Panc1 (cell line): Measurements from ENCODE around the gene GCAT. TPM values are rescaled to one million over a fixed set of nuclear protein-coding genes. Genes with fewer than 3 reads are reported as not detected.

Experiments
- ATAC-seq: fragments of 200-7000 bp; cut with Tn5 transposase; 2 replicates; pipeline ENCODE4 v1.9.1; 2020; ENCODE audit warnings: mild to moderate bottlenecking, moderate library complexity
- BruUV-seq: library from RNA; stranded (reverse); fragments of 400-500 nt; replicated peaks from 2 replicates; lab custom pipeline; 2021; lab: Mats Ljungman, UMichigan
- CTCF ChIA-PET: fragments of 300-600 bp; sonication (Branson Sonifier 250); formaldehyde crosslinking; loops from one replicate; lab custom pipeline; 2022; ENCODE audit warnings: antibody characterized with exemption; lab: Charles Lee
- POLR2A ChIA-PET: fragments of 300-600 bp; sonication (Branson Sonifier 250); formaldehyde crosslinking; loops from one replicate; lab custom pipeline; 2022; ENCODE audit warnings: antibody characterized with exemption; lab: Charles Lee
- DNase-seq: peaks from one replicate; pipeline ENCODE4 v3.0.0-alpha.2; 2010; ENCODE audit warnings: low read depth, low spot score
- H3K27ac ChIP-seq: 2 replicates; pipeline ENCODE4 v1.5.1; 2011; ENCODE audit warnings: mild to moderate bottlenecking, low read length, inconsistent platforms
- H3K27me3 ChIP-seq: fragments of 200-500 bp; sonication (Bioruptor generic); 2 replicates; pipeline ENCODE4 v1.6.0; 2014; ENCODE audit warnings: low read length, inconsistent platforms; ENCODE audit not compliant: control insufficient read depth, insufficient read depth
- H3K36me3 ChIP-seq: fragments of 200-500 bp; sonication (Bioruptor generic); 2 replicates; pipeline ENCODE4 v1.5.1; 2014; ENCODE audit warnings: inconsistent platforms, mild to moderate bottlenecking, low read length, moderate library complexity; ENCODE audit not compliant: control insufficient read depth, insufficient read depth
- H3K4me1 ChIP-seq: 2 replicates; pipeline ENCODE4 v1.5.1; 2011; ENCODE audit warnings: inconsistent platforms, mild to moderate bottlenecking, low read length, moderate library complexity; ENCODE audit not compliant: control insufficient read depth, insufficient read depth
- H3K4me3 ChIP-seq, 2 experiments: 2 replicates each; pipeline ENCODE4 v1.5.1; 2011 to 2012; ENCODE audit warnings: low read depth in 2 of 2, low read length in 2 of 2, mild to moderate bottlenecking in 2 of 2, inconsistent platforms in 1 of 2, moderate library complexity in 1 of 2
- H3K9me3 ChIP-seq: fragments of 200-500 bp; sonication (Bioruptor generic); 2 replicates; pipeline ENCODE4 v1.5.1; 2014; ENCODE audit warnings: low read depth, mild to moderate bottlenecking, inconsistent platforms, low read length, moderate library complexity; ENCODE audit not compliant: control insufficient read depth, insufficient read depth
- POLR2AphosphoS5 ChIP-seq: IDR thresholded peaks from 2 replicates; pipeline ENCODE4 v1.6.1; 2012; ENCODE audit warnings: mild to moderate bottlenecking, low read depth, low read length, moderate library complexity
- REST ChIP-seq, 2 experiments: IDR thresholded peaks; 2 replicates each; pipeline ENCODE4 v1.6.1; 2011 to 2012; ENCODE audit warnings: low read depth in 2 of 2, control low read depth in 1 of 2, low read length in 1 of 2, mild to moderate bottlenecking in 1 of 2, moderate library complexity in 1 of 2; ENCODE audit not compliant: insufficient read depth in 1 of 2
- SIN3A ChIP-seq: IDR thresholded peaks from 2 replicates; pipeline ENCODE4 v1.6.1; 2012; ENCODE audit warnings: low read depth, mild to moderate bottlenecking, low read length, moderate library complexity, borderline replicate concordance; ENCODE audit not compliant: insufficient read depth
- TCF7L2 ChIP-seq: IDR thresholded peaks from 2 replicates; pipeline ENCODE4 v1.6.1; 2011; ENCODE audit warnings: mild to moderate bottlenecking, low read depth, low read length, inconsistent platforms
- in situ Hi-C: cut with HindIII; loops from 2 replicates; pipeline ENCODE4 v1.10.0; 2016; ENCODE audit warnings: low sequenced_read_pairs, low pct_unique_long_range_greater_than_20kb
- intact Hi-C: fragments of 100-400 bp; cut with micrococcal nuclease; formaldehyde crosslinking; loops from one replicate; pipeline ENCODE4 v1.10.0; 2022; ENCODE audit not compliant: unreplicated experiment
- total RNA-seq: library from RNA; stranded (reverse); gene quantifications from one replicate; pipeline ENCODE4 v1.2.1, GENCODE V29; 2021; ENCODE audit not compliant: unreplicated experiment
- TF ChIP-seq, protein P1 (sequence below): fragments of 450-650 bp; IDR thresholded peaks from 2 replicates; pipeline ENCODE4 v1.5.1; 2017; ENCODE audit warnings: mild to moderate bottlenecking

The GCAT gene
- total RNA-seq, 1 experiment from 2014 or later: 11.2 TPM

GRCh38 chr22:37850801-37851200 lies 43.1 kb downstream of the GCAT start:
- intact Hi-C loops (no loop called here), in situ Hi-C loops (no loop called here)
- ChIA-PET CTCF (no interaction called here), POLR2A (no interaction called here)
- Histone ChIP-seq H3K9me3 (no peaks in the 10 kb centered on the region), H3K27me3 (no peaks in the 10 kb centered on the region), H3K4me3 (0 out of 4 replicates have a peak overlapping the region, but pooled peaks of 1 of the 2 experiments have one; percentile 99), H3K36me3 (peaks cover 21% of the 10 kb centered on the region), H3K27ac (no peak overlapping the region), H3K4me1 (0 out of 2 replicates have a peak, but pooled peaks cover 3% of the 10 kb centered on the region)
- ATAC-seq (no peak), DNase-seq (no peak)
- TSS peak; percentile 58 for BruUV-seq
- TF ChIP-seq, protein P1, sequence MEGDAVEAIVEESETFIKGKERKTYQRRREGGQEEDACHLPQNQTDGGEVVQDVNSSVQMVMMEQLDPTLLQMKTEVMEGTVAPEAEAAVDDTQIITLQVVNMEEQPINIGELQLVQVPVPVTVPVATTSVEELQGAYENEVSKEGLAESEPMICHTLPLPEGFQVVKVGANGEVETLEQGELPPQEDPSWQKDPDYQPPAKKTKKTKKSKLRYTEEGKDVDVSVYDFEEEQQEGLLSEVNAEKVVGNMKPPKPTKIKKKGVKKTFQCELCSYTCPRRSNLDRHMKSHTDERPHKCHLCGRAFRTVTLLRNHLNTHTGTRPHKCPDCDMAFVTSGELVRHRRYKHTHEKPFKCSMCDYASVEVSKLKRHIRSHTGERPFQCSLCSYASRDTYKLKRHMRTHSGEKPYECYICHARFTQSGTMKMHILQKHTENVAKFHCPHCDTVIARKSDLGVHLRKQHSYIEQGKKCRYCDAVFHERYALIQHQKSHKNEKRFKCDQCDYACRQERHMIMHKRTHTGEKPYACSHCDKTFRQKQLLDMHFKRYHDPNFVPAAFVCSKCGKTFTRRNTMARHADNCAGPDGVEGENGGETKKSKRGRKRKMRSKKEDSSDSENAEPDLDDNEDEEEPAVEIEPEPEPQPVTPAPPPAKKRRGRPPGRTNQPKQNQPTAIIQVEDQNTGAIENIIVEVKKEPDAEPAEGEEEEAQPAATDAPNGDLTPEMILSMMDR: no peak
- no peak for TF ChIP-seq SIN3A
- no peak for TF ChIP-seq TCF7L2
- TF ChIP-seq REST (IDR thresholded peaks at IDR 0.05; ENCODE audit: insufficient read depth in 1 of 2, low read depth in 2 of 2, low read length in 1 of 2): no peak
- TF ChIP-seq POLR2AphosphoS5: no peak

DNA sequence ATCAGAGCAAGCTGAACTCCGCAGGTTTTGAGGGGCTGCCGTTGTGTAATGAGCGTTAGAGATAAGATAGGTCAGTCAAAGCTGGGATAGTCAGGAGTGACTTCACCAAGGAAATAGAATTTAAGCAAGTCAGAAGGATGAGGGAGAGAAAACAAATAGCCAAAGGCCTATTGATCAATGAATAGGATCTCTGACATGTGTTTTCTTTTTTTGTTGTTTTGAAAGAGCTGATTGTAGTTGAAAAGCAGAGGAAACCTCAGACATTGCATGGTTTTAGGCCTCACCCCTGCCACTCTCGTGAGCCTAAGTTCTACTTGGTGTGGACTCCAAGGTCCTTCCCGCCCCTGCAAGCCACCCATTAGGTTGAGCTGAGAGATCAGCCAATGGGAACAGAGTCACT lies 44.7 kb downstream of the GCAT start:
- Histone ChIP-seq H3K4me1 (0 out of 2 replicates have a peak, but pooled peaks cover 3% of the 10 kb centered on the region), H3K27me3 (no peaks in the 10 kb centered on the region), H3K4me3 (no peak overlapping the region), H3K36me3 (peaks cover 21% of the 10 kb centered on the region), H3K27ac (no peak overlapping the region), H3K9me3 (no peaks in the 10 kb centered on the region)
- ATAC-seq: no peak
- ChIA-PET POLR2A (no interaction called here), CTCF (no interaction called here)
- in situ Hi-C loops (no loop called here), intact Hi-C loops (no loop called here)
- TF ChIP-seq, protein P1: no peak
- no peak for TF ChIP-seq TCF7L2
- no peak for TF ChIP-seq REST (IDR thresholded peaks at IDR 0.05; ENCODE audit: insufficient read depth in 1 of 2, low read depth in 2 of 2, low read length in 1 of 2)
- TF ChIP-seq POLR2AphosphoS5: no peak
- no peak for TF ChIP-seq SIN3A
- no peak for DNase-seq
- no TSS peak for BruUV-seq
